Ammon's horn (tissue), 1 donor: Measurements from ENCODE around the gene CTNNA2.

Source experiments
- DNase-seq: peaks from one replicate; pipeline ENCODE4 v3.0.0-alpha.2; 2016; ENCODE audit warnings: low spot score

The CTNNA2 gene

DNA sequence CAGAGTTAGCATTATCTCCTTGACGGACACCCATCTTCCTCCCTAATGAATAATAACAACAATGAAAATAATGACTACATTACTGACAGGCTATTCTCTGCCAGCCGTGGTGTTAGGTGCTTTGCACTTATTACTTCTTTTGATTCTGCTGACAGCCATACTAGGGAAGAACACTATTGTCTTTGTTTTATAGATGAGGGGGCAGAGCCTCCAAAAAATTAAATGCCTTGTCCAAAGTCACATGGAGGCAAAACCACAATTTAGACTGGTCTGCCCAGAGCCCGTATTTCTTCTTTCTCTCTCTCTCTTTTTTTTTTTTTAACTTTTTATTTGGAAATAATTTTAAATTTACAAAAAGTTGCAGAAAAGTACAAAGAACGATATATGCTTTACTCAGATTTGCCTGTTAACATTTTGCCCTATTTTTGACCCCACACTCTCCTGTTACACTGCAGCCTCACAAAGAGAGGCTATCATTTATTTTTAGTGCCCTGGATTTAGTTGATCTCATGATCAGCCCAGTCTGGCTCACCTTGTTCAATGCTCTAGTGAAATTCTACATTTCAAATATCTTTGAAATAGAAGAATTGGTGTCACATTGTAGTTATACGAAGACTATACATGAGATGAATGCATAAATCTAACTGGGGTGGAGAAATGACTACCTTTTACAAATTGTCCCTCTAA is 422.3 kb downstream of the CTNNA2 start:
- no peak for DNase-seq

DNA sequence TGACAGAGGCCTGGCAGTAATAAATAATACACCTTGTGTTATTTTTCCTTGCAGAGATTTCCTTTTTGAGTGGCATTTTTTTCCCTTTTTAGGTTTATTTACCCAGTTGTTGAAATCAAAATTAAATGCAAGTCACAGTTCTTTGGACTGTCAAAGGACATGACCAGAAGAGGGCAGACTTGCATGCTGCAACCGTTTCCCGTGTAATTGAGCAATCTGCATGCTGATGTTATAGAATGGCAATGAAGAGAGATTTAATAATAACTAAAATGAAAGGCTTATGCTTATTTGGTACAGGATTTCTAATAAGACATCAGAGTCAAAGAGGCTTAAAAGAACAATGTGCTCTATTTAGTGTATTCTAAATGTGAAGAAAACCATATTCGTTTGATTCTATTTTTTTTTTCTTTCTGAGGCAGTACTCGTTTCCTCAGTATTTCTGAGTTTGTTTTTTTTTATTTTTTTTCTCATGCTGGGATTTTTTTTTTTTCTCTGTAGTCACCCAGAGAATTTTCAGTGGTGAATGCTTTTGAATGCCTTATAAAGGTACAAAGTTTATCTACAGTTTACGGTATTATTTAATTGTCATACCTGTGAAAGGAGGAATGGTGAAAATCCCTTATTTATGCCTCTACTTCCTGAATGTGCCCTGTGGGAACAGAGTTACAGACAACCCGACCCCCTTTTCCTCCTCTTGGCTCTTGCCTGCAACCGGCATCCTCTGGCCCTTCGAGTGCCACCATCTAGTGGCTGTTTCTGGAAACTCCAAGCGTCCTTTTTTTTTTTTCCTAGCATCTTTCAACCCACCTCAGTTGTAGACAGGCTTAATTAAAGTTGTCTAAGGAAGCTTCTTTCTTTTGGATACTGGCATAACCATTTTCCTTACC is 423.2 kb downstream of the CTNNA2 start:
- peak; percentile 91 for DNase-seq

DNA sequence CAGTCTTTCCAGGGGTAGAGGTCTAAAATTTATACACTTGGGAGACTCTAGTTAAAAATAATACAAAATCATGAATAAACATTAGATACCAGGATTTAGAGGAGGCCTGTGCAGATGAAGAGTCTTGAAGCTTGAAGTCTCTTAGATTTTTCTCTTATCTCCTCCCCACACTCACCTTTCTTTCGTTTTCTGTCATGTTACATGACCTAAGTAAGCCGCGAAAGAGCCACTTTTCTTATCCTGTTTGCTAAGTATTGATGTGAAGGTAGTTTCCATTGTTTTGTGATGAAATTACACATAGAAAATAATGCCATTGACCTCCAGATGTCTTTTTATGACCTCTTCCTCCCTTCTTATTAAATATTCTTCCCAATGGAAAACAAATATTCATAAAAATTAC is 423.9 kb downstream of the CTNNA2 start:
- DNase-seq, result no peak

DNA sequence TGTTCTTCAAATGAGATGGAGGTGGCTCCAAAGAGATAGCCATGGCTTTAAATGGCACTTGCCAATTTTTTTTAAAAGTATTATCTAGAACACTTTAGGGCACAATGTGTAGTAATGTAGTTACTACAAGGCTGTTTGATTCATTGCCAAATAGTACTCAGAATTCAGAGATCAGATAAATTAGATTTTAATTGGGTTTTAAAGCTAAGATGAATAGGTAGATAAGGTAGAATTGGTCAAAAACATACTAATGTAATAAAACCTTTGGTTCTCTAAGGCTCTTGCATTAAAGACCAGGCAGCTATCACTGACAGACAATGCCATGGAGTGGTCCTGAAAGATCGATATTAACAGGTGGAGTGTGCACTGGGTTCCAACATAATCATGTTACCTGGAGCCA is 425.8 kb downstream of the CTNNA2 start:
- no peak for DNase-seq

DNA sequence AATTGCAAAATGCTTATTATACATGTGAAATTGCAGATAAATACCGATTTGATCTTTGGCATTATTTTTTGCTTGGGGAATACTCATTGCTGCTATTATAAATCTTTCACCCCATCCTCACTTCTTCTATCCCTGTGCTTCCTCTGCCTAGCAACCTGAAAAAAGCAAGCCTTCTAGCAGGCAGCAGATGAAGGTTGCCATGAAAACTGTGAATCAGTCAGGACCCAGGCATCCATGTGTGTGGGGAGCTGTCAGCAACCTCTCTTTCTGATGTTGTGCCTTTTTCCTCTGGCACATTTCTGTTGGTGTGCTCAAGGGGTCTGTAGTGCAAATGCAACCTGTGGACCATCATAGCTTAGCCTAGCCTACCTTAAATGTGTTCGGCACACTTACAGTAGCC is 427.5 kb downstream of the CTNNA2 start:
- peak; percentile 59 for DNase-seq

DNA sequence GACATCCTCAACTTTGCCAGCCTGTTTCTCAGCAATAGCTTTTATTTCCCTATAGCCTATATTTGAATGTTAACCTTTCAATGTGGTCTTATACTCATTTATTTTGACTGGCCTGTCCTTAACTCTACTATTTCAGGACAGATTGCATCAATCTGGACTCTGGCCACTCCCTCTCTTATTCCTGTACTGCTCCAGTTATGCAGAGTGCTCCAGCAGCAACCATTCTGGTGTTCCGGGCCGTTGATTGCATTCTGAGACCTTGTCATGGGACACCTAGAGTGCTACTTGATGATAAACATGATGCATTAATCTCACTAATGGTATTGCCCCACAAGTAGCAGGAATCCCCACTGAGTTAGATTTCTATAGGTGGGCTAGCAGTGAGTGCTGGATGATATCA is 428.3 kb downstream of the CTNNA2 start:
- DNase-seq, result no peak

DNA sequence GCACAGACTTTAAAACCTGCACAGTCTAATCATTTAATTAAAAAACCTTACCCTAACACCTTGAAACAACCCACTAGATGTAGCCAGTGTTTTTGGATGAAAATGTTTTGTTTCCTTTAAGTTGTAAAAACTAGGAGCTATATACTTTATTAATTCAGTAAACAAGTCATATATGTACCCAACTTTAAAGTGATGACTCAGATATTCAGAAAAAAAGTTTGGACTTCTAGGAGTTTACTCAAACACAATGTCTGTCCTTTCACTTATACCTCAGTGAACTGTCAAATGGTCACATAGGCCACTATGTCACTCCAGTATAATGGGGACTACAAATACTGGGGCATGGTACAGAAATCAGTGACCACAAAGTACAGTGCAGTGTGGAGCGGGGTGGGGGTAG is 431.4 kb downstream of the CTNNA2 start:
- DNase-seq, result no peak

DNA sequence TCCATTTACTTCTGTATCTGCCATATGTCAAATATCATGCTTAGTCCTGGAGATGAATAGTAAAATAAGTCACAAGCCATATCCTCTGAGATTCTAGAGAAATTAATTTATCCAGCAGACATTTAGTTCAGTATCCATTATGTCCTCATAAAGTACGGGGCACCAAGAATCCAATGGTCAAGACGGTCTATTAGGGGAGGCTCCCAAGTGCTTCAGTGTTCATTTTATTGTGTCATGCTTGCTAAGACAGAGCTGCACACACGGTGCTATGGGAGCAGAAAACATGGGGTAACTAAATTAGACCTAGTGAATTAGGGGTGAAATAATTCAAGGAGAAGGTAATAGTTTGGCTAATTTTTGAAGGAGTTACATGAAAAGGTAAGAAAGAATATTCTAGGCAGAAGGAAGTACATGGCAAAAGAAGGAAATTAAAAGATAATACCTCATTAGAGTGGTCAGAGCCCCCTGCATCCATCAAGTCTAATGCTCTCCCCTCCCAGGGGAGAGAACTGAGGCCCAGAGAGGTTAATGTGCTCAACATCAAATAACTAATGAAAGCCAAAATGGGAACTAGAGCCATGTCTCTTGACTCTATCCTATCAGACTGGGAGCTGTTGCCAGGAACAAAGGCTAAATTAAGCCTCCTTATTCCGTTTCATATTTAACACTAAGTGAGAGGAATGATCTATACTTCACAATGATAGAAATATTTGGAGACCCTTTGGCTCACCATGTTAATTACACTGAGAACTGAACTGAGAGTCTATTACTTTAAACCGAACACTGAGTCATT is 433.0 kb downstream of the CTNNA2 start:
- DNase-seq, result no peak

DNA sequence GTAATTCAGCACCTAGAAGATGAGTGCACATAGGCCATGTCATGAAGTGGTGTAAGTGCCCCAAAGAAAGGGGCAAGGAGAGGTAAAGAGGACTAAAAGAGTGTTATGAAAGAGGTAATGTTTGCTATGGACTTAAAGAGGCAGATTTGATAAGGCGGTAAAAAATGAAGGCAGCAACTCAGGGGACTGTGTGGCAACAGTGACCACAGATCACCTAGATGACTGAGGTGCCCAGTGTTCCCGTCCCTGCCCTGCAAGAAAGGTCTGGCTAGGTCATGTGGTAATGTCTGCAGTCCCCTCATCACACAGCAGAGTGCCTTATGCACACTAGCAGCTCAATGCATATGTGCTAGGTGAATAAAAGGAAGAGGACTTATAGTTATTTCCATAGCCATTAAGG is 434.9 kb downstream of the CTNNA2 start:
- no peak for DNase-seq

DNA sequence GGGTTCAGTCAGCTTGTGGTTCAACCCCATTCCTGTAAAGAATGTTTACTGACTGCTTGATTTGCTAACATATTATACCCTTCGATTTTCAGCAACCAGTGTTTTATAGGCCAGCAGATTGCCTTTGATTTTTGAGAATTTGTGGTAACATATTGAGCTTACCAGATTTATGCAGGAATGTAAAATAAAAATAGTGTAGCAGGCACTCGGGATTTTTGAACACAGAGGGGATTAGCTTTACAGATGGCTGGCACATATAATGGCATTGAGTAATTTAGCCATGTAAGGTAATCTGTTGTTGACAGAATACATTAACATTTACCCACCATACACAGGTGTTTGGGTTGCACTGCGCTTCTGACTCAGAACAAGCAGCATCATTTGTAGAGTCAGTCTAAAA is 437.7 kb downstream of the CTNNA2 start:
- DNase-seq, result peak; percentile 10

DNA sequence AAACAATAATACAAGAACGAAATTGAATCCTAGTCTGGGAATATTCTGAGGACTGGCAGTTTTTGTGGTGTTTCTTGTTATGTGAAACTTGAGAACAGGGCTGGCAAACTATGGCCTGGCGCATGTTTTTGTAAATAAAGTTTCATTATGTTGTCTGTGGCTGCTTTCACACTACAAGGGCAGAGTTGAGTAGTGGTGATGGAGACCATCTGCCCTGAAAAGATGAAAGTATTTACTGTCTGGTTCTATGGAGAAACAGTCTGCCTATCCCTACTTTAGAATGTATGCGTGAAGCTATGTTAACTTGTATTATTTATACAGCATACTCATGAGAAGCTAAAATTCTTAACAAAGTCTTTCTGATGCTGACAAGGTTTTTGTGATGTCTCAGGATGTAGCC is 439.8 kb downstream of the CTNNA2 start:
- no peak for DNase-seq

DNA sequence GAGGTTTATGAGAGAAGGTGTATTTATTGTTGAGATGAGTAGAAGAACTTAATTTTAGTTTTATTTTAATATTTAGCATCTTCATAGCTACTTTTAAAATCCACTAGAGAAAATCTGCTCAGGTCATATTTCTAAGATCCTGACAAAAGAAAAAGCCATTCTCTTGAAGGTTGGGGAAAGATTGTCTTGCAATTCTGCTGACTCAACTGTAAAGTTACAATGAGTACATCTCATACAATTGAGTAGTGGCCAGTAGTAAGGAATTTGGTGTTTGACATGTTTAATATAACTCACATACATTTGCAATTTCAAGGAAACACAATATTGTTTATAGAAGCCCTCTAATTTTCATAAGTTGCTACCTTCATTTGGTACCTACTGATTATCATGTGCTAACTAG is 447.2 kb downstream of the CTNNA2 start:
- DNase-seq, result no peak

DNA sequence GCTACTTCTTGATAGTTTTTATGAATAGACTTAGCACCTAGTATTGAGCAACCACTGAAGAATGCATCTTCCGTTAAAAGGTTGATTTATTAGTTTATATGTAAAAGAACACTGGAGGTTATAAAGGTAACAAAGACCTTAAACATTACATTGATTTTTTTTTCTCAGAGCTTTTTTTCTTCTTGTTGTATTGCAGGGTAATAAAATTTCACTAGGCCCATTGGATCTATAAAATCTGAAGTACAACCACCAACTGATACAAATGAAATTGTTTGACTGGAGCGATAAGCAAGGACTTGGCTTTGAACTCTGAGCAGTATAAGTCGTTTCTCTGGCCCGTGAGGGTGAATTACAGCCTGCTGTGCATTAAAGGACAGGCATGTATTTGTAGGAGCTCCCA is 447.7 kb downstream of the CTNNA2 start:
- DNase-seq, result no peak

DNA sequence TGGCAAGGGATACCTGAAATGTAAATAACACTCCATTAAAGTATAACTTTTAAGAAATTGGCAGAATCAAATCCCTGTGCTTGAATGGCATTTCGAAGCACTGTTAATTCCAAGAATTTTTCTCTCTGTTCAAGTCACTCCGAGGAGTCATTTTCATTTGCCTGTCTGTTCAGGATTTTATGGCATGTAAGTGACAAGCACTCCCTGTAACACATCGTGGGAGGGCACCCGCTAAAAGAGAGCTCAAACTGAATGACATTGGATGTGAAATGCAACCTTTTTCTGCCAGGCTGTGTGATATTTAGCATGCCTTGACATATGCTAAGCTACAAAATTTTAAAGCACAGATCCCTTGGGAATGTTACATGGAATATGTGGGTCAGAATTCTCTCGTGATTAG is 452.1 kb downstream of the CTNNA2 start:
- DNase-seq, result peak; percentile 21

DNA sequence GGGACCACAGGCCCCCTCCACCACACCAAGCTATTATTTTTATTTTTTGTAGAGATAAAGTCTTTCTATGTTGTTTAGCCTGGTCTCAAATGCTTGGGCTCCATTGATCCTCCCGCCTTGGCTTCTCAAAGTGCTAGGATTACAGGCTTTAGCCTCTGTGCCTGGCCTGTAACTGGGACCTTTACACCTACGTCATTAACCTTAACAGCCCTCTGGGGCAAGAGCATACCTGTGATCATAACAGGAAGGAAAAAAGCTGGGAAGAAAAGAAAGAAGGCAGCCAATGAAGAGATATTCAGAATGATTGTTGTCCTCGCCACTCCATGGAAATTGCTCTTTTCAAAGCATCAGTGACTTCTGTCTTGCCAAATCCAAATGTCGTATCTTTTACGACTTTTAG is 453.5 kb downstream of the CTNNA2 start:
- no peak for DNase-seq

DNA sequence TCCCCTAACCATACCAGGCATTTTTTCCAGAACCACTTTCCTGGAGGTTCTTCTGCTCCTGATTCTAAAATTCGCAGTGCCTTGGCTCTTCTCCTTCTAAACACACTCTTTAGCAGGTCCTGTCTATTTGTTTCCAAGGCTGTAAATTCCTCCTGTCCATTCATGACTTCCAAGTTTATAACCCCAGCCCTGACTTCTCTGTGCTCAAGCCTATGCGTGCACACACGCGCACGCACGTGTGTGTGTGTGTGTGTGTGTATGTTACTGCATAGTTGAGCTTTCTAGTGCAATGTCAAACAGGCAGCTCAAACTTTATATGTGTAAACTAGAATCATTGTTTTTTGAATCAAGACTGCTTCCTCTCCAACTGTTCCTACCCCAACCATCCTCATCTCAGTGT is 454.0 kb downstream of the CTNNA2 start:
- DNase-seq, result no peak

DNA sequence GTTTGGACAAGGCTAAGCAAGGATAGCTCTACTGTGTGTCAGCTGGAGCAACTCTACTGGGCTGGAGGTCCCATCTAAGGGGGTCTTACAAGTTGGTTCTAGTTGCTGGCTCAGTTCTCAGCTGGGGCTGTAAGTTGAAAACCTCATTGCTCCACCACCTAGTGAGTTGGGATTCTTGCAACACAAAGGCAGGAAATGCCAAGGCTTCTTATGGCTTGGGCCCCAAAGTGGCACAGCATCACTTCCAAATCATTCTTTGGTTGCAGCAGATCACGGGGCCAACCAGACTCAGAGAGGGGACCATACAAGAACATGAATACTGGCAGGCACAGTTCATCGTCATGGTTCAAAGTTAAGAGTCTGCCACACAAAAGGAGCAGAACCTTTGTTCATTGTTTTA is 459.0 kb downstream of the CTNNA2 start:
- DNase-seq, result no peak

DNA sequence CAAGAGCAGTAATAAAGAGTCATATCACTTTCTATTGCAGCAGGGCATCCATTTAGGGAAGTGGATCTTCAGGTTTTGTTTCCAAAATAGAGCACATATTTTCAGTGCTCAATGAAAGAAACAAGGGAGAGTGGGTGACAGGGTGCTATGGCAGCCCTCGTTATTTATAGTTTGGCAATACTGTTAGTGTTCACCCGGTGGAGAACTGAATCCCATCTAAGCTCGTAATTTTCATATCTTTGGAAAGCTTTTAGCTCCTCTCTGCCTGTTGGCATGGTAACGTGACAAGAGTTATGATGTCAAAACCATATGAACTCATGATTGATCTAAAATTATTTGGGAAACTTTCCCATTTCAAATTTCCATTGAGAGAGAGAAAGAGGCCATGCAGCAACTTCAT is 459.8 kb downstream of the CTNNA2 start:
- DNase-seq, result peak; percentile 58

DNA sequence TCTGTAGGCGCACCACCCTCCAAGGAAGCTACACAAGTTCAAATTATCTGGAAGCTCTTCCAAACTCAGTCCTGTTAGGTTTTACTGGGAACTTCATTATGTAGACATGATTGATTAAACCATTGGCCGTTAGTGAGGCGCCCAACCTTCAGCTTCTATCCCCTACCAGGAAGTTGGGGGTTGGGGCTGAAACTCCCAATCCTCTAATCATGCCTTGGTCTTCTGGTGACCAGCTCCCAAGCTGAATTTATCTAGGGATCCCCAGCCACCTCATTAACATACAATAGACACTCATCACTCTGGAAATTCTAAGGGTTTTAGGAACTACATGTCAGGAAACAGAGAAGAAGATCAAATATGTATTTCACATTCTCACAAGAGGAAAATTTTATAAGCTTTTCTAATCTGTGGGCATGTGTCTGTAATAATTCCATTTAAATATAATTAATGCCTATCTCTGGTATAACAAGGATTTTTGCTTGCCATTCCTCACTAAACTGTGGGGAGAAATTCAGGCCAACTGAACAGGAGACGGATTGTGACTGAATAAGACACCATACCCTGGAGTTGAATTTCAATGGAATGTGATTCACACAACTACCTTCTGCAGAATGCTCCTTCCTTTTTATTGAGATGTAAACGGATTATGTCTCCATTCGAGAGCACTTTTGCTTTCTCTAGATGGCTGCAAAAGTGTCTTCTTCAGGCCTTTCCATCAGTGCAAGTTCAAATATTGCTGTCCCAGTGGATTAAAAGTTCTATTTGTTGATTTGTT is 463.1 kb downstream of the CTNNA2 start:
- no peak for DNase-seq

DNA sequence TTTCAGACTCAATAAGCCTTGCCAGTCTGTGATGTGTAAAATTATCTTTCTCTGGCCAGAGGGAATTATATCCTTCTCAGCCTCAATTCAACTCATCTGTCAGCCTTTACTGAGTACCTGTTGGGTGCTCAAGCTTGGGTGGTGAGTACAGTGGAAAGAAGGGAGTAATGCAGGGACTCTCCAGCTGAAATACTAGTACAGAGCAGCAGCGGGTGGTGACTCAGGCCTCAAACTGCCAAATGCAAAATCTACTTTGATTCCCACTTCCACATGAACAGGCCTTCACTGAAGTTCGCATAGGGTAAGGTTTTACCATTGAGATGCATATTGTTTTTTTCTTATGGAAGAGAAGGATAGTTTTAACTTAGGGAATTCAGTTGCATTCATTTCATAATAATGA is 464.9 kb downstream of the CTNNA2 start:
- peak; percentile 24 for DNase-seq

DNA sequence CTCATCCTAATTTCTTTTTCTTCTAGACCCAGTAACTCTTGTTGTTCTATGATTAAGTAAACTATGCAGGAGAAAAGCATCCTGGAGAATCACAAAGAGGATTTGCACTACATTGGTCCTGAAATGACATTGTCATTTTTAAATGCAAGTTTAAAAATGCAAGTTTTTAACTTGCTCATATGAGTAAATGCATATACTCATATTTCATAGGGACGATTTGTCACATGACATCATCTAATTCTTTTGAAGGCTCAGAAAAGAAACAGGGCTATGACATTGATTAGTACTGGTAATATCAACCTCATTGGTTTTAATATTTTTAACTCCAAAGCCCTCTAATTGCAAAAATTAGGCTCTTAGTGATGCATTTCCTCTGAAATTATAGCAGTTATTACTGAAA is 467.3 kb downstream of the CTNNA2 start:
- DNase-seq, result no peak

DNA sequence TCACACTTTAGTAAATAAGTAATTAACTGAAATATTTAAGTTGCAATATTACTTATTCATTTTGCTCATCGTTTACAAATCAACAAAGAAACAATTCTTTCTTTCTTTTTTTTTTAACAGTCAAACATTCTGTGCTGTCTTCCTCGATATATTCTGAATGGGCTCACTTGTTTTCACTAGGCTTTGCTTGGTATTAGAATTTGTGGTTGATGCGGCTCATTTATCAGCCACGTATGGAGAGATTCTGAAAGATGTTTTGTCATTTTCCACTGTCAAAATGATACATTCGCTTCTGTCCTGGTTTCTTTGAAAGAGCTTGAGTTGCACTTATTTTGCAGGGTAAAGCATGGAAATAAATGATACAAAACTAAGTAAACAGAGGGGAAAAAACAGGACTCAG is 468.0 kb downstream of the CTNNA2 start:
- DNase-seq, result peak; percentile 46
